Effector CD4-positive, alpha-beta T cell (primary cell): Measurements from ENCODE around the gene EFNA5.
"Not testable (repeated sequence)": the region's sequence is repeated elsewhere in the genome, so short reads cannot be mapped to it uniquely, and the experiment has no call there.

Experiments
- DNase-seq: peaks from one replicate; pipeline ENCODE4 v3.0.0-alpha.2; 2020

Gene EFNA5

GRCh38 chr5:107515521-107516080 lies 155.1 kb downstream of the EFNA5 start:
- DNase-seq: no peak

- DNase-seq: no peak
These were observed 156.4 kb downstream of the EFNA5 start for GRCh38 chr5:107514305-107514704.

DNA sequence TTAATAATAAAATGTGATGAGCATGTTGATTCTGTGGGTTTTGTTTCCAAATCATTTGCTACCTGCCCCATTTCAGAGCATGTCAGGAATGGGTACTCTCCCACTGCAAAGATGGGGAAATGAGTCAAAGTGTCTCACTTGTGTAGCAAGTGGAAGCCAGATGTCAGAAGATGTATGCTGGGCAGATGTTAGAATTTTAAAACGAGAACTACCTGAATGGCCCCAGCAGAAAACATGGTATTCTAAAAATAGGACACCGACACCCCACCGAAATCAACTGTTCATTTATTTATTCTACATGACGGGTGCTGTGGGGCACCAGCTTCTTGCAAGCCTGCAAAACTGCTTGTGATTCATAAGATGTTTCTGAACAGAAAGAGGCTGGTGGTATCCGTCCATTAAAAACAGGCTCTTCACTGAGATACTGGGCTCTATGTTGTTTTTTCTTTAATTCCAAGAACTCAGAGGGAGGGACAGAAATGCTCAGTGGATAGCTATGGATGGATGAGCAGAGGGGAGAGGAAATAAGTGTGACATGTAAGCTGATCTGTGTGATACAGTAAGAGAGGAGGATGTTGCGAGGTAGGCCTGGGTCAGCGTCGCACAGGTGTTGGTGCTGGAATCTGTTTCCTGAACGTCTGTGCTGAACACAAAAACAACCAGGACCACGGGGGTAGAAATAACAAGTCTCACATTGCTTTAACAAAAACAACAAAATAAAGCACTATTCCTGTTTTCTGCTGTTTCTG lies 157.2 kb downstream of the EFNA5 start:
- no peak for DNase-seq

- no peak for DNase-seq
These were observed 158.7 kb downstream of the EFNA5 start for GRCh38 chr5:107512029-107512428.

GRCh38 chr5:107510125-107510524 lies 160.6 kb downstream of the EFNA5 start:
- no peak for DNase-seq

DNA sequence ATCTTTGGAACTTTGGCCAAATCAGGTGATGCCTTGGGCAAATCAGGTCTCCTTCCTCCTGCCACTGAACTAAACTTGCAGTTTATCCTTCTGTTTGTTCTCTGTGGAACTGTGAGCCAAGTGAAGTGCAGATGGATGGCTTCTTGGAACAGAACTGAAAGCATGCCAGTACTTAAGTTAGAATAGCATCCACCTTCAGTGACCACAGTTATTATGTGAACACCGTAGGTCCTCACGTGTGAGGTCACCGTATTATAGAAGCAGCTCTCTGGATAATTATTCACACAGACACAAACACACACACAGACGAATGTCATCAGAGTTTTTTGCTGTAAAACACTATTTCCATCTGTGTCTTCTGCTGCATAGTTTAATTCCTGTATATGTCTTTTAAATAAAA lies 162.6 kb downstream of the EFNA5 start:
- DNase-seq: no peak

GRCh38 chr5:107505763-107506534 lies 164.8 kb downstream of the EFNA5 start:
- DNase-seq: no peak

- no peak for DNase-seq
These were observed 166.3 kb downstream of the EFNA5 start for GRCh38 chr5:107504424-107504823.

DNA sequence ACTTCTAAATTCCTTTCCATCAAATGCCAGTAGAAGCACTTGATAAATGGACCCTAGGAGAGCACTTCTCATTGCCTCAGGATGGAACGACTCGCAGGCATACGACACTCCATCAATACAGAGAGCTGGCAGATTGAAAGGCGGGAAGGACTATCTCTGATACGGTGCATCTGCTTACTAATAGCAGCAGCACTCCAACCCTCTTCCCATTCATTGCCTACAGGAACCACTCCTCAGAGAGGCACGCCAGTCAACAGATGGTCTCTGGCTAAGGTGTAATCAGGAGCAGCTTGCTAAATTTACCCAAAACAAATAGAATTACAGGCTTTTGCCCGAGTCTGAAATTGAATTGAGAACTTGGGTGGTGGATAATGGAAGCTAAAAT lies 168.1 kb downstream of the EFNA5 start:
- no peak for DNase-seq

DNA sequence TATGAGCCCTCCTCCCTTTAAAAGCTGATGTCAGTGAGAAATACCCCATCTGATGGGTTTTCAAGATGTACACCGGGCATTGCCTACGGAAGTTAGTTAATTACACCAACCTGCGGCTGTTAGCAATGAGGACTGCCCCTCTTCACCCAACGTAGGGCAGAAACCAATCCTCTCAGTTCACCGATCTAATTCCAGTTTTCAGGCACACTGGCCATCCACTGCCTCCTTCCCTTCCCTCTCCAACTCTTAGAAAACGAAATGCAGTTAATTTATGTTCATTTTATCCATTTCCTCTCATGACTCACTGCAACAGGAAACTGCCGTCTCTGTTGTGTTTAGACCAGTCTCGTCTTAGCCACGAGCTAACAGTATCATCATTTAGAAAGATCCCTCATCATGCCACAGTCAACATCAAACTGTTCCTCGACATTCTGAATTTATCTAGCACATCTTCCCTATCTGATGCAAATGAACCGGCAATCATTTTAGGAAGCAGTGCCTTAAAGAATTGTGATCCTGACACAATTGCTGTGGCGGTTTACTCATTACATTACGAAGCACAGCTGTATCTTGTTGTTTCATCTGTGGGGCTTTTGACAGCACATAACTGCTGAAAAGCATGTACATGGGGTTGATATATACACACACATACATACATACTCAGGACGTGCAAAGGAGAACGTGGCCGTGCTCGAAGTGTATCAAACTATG lies 168.6 kb downstream of the EFNA5 start:
- no peak for DNase-seq

- DNase-seq: no peak
These were observed 169.9 kb downstream of the EFNA5 start for GRCh38 chr5:107500840-107501239.

DNA sequence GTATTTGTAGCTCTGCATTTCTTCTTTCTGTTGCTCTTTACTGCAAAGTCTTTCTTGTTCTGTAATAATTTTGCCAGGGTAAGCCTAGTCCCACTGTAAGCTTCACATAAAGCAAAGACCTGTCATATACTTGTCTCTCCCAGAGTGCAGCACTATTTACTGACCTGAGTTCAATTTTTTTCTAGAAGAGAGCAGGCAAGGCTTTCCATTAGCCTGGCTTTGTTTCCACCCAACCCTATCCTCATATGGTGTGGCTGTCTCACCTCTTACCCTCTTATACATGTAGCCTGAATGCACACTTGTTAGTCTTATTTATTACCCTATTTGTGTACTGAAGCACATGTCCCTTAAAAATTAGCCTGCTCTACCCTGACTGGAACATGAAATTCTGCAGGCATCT lies 170.4 kb downstream of the EFNA5 start:
- no peak for DNase-seq

- no peak for DNase-seq
These were observed 171.0 kb downstream of the EFNA5 start for GRCh38 chr5:107499776-107500175.

DNA sequence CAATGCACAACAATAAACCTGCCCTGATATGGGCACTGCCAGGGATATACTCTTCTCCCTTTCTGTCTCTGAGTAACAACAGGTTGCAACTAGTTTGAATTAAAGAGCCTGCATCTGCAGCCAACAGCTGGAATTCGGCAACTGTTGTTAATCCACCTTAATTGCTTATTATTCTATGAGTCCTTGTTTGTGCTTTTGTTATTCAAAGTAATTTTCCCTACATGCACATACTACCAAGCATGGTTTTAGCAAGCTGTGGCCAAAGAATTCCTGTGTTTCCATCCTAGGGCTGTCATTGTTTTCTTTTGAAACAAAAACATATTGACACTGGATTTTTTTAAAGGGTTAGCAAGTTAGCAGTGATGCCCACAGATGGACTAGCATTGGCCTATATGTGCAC lies 171.5 kb downstream of the EFNA5 start:
- DNase-seq: no peak

DNA sequence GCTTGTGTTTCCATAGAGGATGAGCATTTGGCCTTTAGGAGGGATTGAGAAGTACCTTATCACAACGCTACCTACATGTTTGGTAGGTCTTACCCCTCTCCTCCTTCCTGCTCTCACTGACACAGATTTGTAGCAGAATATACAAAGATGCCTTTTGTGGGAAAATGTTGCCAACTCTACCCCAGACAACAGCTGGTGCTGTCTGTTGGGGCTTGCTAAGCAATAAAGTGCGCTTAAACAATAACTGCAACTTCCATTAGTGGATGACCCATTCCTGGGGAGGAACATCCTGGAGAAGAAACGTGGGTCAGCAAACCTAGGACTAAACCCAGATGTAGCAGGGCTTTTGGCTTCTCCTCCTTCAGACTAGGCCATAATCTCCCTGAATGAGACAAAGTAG lies 174.3 kb downstream of the EFNA5 start:
- no peak for DNase-seq

DNA sequence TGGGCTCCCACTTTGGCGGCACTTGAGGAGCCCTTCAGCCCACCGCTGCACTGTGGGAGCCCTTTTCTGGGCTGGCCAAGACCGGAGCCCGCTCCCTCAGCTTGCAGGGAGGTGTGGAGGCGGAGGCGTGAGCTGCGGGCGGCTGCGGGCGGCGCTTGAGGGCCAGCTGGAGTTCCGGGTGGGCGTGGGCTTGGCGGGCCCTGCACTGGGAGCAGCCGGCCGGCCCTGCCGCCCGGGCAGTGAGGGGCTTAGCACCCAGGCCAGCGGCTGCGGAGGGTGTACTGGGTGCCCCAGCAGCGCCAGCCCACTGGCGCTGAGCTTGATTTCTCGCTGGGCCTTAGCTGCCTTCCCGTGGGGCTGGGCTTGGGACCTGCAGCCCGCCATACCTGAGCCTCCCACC lies 176.6 kb downstream of the EFNA5 start:
- DNase-seq: not testable (repeated sequence)

DNA sequence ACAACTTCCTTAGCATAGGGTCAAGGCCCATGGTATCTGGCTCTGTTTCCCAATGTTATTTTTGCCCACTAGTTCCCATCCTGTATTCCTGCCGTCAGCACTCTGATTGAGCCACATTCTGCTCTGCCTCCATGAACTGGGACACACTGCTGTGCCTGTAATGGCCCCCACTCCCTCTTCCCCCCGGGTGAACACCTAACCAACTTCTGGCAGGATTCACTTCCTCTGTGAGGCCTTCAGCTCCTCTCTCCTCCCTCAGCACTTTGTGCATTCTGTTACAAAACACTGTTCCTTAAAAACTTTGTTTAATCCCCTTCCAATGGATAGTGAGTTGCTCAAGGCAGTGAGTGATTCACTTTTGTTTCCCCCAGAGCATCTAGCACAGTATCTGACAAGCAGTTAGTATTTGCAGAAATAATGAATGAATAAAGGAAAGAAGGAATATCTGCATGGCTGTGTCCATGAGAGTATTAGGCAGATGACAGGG lies 183.6 kb downstream of the EFNA5 start:
- no peak for DNase-seq

GRCh38 chr5:107486489-107486888 lies 184.2 kb downstream of the EFNA5 start:
- DNase-seq: no peak

DNA sequence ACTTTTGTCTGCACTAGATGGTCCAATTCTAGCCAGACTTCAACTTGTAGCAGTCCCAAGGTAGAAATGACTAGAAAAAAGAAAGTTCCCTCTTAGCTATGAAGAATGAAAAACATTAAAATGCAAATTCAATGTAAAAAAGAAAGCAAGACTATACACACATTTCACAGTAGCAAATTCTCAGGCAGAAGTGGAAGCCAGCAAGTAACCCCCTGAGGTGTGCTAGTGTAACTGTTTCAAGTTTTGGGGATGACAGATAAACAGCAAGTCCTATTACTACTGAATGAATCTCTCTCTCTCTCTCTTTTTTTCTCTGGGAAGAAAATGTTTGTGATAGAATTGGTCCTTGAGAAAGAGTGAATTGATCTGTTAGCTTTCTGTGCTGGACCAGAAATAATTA lies 185.6 kb downstream of the EFNA5 start:
- no peak for DNase-seq

GRCh38 chr5:107484281-107484680 lies 186.5 kb downstream of the EFNA5 start:
- no peak for DNase-seq

- no peak for DNase-seq
These were observed 187.3 kb downstream of the EFNA5 start for GRCh38 chr5:107483231-107484024.

GRCh38 chr5:107478068-107478641 lies 192.6 kb downstream of the EFNA5 start:
- no peak for DNase-seq
